Middle frontal gyrus (tissue), 1 donor: ENCODE measurements around the gene CXCL6.

Source experiments
- DNase-seq: peaks from one replicate; pipeline ENCODE4 v3.0.0-alpha.2; 2015; ENCODE audit warnings: low spot score; ENCODE audit errors: extremely low spot score

CXCL6 gene

DNA sequence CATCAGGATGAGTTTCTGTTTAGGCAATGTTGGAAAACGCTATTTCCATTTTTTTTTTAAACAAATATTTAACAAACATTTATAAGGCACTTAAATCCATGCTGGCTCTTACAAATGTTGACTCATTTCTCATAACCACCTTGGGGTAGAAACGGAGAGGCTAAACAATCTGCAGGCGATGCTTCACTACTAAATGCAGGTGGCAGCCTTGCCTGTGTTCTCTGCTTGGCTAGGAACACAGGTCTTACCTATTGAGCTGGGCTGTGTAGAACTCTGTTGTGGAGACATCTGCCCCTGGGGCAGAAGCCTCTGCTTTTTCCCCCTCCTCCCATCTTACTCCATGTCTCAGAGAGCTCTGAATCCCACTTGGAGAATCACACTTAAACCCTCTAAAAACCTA, 31.3 kb downstream of the CXCL6 start:
- no peak for DNase-seq

DNA sequence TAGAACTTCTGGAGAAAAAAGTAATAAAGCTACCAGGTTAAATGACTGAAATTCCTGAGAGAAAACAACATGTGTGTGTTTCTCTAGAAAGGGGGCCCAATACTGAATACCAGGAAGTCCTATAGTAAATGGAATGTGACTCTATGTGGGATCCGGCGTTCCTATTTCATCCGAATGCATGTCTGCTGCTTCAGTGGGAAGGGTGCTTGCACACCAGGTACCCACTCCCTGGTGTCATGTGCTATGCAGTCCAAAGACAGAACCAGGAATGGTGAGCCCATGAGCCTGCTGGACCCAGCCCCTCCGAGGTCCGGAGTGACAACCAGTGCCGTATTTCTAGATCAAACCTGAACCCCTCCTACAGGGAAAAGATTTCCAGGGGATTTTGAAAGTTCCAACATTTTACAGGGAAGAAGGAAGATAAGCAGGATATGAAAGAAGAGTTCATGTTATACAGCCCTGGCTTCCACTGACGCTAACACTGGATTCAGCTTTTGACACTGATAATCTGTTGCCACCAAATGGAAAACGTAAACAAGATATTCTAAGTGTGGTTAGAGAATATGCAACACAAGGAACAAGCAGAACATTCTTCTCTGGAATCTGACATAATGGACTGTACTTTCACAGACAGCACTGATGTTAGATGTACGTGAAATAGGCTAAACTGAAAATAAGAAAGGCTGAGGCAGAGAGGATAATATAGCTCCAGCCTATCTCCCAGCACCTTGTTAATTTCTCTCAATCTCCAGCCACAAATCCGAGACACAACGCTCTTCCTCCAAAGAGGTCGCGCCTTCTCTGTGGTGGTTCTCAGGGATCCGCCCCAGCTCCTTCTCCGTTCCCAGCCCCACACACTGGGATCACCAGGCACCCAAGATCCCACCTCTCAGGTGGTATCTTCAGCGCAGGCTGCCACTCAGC, 32.0 kb downstream of the CXCL6 start:
- DNase-seq = no peak

DNA sequence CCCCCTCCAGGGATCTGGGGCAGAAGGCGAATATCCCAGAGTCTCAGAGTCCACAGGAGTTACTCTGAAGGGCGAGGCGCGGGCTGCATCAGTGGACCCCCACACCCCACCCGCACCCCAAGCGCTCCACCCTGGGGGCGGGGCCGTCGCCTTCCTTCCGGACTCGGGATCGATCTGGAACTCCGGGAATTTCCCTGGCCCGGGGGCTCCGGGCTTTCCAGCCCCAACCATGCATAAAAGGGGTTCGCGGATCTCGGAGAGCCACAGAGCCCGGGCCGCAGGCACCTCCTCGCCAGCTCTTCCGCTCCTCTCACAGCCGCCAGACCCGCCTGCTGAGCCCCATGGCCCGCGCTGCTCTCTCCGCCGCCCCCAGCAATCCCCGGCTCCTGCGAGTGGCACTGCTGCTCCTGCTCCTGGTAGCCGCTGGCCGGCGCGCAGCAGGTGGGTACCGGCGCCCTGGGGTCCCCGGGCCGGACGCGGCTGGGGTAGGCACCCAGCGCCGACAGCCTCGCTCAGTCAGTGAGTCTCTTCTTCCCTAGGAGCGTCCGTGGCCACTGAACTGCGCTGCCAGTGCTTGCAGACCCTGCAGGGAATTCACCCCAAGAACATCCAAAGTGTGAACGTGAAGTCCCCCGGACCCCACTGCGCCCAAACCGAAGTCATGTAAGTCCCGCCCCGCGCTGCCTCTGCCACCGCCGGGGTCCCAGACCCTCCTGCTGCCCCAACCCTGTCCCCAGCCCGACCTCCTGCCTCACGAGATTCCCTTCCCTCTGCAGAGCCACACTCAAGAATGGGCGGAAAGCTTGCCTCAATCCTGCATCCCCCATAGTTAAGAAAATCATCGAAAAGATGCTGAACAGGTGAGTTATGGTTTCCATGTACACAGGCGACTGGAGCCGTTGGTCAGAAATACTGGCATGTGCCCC, 32.9 kb downstream of the CXCL6 start, which contains the start of gene CXCL1:
TSS of gene CXCL1 (plus strand) at position 264 of the 926 bp plus-strand sequence. CDS start at position 342, 78 bp downstream.
- DNase-seq = no peak

DNA sequence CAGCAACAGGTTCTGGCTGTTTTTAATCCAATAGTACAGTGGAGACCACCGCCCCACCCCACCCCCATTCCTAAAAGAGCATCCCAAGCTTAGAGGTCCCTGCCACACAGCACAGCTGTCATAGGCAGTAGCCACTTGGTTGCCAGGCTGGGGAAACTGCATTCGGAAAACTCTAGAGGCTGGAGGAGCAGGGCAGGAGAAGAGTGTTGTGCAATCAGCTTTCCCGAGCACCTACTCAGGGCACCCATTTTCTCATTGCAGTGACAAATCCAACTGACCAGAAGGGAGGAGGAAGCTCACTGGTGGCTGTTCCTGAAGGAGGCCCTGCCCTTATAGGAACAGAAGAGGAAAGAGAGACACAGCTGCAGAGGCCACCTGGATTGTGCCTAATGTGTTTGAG, 33.8 kb downstream of the CXCL6 start:
- no peak for DNase-seq

DNA sequence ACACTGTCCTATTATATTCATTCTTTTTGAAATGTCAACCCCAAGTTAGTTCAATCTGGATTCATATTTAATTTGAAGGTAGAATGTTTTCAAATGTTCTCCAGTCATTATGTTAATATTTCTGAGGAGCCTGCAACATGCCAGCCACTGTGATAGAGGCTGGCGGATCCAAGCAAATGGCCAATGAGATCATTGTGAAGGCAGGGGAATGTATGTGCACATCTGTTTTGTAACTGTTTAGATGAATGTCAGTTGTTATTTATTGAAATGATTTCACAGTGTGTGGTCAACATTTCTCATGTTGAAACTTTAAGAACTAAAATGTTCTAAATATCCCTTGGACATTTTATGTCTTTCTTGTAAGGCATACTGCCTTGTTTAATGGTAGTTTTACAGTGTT, 34.3 kb downstream of the CXCL6 start:
- no peak for DNase-seq

DNA sequence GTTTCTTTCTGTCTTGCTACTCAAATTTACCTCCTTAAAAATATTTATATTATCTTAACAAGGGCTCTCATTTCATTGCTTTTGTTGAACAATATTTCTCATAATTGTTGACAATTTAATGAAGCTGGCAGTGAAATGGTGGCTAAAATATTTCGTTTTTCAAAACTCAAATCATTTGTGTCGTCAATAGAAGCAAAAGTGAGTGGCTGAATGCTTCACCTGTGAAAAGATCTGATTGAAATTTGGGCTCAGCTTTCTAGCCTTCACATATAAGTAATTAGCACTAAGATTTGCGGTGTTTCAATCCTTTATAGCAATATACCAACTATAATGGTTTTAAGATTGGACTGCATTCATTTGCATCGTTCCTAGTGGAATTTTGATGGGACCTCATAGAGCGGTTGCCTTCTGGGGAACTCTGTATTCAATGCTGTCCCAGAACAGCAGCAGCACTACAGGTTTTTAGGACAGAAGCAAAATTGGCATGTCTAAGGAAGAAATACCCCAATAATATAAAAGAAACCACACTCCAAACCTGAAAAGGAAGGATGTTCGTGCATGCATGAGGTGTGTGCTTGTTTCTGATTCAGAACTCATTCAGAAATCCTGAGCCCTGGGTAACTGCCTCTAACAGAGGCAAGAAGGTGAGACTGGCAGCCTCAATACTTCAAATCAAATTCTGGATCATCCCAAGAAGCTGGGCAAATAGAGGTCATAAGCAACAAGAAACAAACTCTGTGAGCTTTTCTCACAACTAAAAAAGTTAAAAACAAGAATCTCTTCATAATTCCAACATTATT, 35.2 kb downstream of the CXCL6 start:
- no peak for DNase-seq

DNA sequence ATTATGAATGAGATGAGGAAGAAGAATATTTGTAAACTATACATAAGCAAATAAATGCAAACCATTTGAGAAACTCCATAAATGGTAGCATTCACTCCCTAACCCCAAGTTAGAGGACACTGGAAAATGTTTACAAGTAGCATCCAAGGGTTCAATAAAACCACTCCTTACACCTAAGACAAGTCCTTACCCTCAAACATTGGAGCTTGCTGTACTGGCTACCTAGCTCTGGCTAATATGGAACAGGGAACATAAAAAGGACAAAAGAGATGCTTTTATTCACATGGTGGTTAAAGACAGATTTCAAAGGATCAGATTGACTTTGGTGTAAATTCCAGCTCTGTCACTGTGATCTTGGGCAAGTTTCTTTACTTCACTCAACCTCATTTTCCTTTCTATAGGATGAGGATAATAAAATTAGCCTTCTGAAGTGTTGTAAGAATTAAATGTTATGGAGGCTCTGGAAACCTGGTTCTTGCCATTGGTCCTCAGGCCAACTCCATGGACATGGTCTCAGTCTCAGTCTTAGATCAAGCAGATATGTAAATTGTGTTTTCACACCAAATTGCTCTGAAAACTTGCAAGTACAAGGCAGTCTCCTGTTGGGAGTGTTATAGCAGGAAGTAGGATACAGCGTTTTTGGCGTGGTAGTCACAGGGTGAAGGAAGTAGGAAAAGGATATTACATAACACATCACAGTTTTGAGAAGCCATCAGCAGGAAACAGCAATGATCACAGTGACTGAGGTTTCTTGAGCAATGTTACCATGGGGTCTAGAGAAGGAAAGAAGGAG, 36.0 kb downstream of the CXCL6 start:
- DNase-seq = no peak

DNA sequence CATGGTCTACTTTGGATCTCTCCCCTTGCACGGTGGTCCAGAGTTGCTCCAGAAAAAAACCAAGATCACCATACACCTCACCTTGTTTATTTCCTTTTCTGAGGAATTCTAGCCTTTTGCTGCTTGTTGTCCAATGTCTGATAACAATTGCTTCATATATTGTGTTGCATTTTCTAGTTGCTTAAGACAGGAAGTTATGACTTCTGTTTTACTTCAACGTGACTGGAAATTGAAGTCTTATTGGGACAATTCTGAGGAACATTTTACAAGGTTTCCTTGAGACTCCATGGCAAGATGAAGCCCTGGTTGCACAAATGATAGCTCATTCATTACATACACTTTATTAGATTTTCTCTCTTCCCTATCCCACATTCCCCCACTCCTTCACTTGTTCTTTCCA, 37.9 kb downstream of the CXCL6 start:
- no peak for DNase-seq

DNA sequence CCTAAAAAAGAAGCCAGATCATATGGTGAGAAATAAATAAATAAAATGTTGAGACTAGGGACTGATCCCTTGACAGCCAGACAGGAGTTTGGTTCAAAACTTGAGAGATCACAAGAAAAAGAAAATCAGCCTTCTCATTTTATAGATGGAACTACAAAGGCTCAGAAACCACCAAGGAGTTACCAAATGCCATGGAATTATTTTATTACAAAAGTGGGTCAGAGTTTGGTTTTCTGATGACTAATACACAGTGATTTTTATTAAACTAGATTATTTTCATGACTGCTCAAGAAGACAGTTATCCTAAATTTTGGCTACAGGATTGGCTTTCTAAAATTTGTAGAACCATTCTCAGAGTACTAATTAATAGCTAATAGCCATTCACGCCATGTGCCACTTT, 38.9 kb downstream of the CXCL6 start:
- no peak for DNase-seq

DNA sequence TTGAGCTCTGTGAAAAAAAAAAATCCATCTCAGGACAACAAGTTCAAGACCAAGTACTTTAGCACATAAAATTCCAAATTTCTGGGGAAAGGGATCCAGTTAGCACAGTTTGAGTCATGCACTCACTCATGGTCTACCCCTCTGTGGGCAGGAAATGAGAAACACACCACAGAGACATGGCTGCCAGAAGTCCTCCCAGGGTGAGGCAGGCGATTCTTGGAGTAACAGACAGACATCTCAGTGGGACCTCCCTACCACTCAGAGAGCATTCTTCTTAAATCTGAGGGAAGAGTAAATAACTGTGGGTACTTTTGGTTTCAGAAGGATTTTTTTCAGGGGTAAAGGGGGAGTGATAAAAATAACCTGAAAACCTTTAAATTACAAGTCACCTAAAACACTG, 46.8 kb downstream of the CXCL6 start:
- no peak for DNase-seq

DNA sequence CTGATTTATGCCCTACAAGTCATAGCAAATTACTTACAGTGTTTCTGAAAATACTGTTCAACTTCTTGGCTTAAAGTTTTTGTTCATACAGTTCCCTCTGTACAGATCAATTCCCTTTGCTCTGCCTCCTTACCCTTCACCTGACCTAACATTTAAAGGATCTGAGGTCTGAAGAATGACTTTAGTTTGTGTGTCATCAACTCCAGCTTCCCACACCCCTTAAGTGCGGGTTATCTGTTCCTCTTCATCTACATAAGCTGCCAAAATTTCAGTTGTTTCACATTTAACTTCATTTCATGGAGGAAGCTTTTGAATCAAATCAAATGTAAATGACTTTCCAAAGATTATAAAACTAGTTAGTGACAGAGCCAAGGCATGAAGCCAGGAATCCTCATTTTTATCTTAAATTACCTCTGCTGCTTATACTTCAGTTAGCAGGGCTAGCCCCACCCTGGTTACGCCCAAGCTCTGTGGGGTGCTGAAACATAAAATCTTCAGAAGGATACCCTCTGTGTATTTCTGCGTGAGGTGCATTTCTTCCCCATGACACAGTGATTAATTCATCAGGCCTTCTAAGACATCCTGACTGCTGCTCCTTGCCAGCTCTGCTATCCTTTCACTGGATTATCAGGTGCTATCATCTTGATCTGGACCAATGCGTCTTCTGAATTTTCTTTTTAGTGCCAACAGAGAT, 49.2 kb downstream of the CXCL6 start:
- no peak for DNase-seq
